ENCODE data around the gene BCAS3.

The BCAS3 gene

DNA sequence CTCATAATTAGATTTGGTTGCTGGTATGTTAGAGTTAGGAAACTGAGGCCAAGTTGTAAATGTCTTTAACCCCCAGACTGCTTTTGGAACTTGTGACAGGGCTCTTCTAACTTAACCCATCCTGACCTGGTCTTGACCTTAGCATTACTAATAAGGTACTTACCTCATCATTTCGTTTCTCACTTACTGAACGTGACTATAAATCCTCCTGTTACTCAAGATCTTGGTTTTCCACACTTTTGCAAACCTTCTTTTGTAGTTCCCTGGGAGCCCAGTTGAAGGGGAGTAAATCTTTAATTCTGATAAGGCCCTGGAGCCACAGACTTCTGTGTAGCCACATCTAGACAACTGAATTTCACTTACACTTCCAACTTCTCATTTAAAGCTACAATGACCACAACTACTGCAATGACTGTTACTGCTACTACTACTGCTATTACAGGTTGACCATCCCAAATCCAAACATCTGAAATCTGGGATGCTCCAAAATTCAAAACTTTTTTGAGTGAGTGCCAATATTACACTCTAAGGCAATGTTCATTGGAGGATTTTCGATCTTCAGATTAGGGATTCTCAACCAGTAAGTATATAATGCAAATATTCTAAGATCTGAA lies 473.1 kb downstream of the BCAS3 start:
- no peak for TF ChIP-seq EGR1 (IDR thresholded peaks at IDR 0.05)
- TF ChIP-seq CREB1 (IDR thresholded peaks at IDR 0.05; ENCODE audit: low read depth), result no peak
- TF ChIP-seq CEBPB (IDR thresholded peaks at IDR 0.05), result no peak
- no peak for TF ChIP-seq EP300 (IDR thresholded peaks at IDR 0.05; ENCODE audit: borderline replicate concordance)
- no peak for TF ChIP-seq YY1 (IDR thresholded peaks at IDR 0.05; ENCODE audit: low read depth)
- no peak for TF ChIP-seq TCF12 (IDR thresholded peaks at IDR 0.05; ENCODE audit: low read depth)
- TF ChIP-seq TEAD4 (IDR thresholded peaks at IDR 0.05), result no peak
- no peak for TF ChIP-seq TAF1 (IDR thresholded peaks at IDR 0.05; ENCODE audit: low read depth)
- TF ChIP-seq ZBTB7A (IDR thresholded peaks at IDR 0.05; ENCODE audit: low read depth), result no peak
- TF ChIP-seq RAD21 (IDR thresholded peaks at IDR 0.05; ENCODE audit: low read depth), result no peak
- TF ChIP-seq FOXM1 (IDR thresholded peaks at IDR 0.05; ENCODE audit: borderline replicate concordance, low read depth), result no peak
- no peak for TF ChIP-seq NFIC (IDR thresholded peaks at IDR 0.05)
- TF ChIP-seq, protein P1, sequence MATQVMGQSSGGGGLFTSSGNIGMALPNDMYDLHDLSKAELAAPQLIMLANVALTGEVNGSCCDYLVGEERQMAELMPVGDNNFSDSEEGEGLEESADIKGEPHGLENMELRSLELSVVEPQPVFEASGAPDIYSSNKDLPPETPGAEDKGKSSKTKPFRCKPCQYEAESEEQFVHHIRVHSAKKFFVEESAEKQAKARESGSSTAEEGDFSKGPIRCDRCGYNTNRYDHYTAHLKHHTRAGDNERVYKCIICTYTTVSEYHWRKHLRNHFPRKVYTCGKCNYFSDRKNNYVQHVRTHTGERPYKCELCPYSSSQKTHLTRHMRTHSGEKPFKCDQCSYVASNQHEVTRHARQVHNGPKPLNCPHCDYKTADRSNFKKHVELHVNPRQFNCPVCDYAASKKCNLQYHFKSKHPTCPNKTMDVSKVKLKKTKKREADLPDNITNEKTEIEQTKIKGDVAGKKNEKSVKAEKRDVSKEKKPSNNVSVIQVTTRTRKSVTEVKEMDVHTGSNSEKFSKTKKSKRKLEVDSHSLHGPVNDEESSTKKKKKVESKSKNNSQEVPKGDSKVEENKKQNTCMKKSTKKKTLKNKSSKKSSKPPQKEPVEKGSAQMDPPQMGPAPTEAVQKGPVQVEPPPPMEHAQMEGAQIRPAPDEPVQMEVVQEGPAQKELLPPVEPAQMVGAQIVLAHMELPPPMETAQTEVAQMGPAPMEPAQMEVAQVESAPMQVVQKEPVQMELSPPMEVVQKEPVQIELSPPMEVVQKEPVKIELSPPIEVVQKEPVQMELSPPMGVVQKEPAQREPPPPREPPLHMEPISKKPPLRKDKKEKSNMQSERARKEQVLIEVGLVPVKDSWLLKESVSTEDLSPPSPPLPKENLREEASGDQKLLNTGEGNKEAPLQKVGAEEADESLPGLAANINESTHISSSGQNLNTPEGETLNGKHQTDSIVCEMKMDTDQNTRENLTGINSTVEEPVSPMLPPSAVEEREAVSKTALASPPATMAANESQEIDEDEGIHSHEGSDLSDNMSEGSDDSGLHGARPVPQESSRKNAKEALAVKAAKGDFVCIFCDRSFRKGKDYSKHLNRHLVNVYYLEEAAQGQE (IDR thresholded peaks at IDR 0.05; ENCODE audit: low read depth), result no peak
- TF ChIP-seq, protein P2, sequence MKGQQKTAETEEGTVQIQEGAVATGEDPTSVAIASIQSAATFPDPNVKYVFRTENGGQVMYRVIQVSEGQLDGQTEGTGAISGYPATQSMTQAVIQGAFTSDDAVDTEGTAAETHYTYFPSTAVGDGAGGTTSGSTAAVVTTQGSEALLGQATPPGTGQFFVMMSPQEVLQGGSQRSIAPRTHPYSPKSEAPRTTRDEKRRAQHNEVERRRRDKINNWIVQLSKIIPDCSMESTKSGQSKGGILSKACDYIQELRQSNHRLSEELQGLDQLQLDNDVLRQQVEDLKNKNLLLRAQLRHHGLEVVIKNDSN (IDR thresholded peaks at IDR 0.05), result no peak
- TF ChIP-seq, protein P3, sequence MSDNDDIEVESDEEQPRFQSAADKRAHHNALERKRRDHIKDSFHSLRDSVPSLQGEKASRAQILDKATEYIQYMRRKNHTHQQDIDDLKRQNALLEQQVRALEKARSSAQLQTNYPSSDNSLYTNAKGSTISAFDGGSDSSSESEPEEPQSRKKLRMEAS (IDR thresholded peaks at IDR 0.05), result no peak

DNA sequence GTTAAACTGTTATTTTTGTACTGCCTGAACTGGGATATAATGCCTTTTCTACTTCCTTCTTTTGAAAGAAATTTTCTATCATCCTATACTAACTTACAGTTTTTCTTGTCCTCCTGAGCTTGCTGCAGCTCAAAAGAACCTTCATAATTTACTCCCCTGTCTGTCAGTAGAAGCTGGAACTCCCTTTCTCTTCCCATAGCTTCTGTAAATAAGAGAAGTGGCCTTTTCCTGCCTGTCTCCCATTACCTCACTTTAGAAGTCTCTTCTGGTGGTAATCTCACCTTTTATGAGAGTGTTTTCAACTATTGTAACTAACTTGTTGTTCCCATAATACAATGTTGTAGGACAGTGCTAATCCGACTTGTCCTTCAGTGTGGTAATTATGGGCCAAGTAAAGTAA lies 475.2 kb downstream of the BCAS3 start:
- no peak for TF ChIP-seq ZBTB7A (IDR thresholded peaks at IDR 0.05; ENCODE audit: low read depth)
- TF ChIP-seq, protein P1 (IDR thresholded peaks at IDR 0.05; ENCODE audit: low read depth), result no peak

DNA sequence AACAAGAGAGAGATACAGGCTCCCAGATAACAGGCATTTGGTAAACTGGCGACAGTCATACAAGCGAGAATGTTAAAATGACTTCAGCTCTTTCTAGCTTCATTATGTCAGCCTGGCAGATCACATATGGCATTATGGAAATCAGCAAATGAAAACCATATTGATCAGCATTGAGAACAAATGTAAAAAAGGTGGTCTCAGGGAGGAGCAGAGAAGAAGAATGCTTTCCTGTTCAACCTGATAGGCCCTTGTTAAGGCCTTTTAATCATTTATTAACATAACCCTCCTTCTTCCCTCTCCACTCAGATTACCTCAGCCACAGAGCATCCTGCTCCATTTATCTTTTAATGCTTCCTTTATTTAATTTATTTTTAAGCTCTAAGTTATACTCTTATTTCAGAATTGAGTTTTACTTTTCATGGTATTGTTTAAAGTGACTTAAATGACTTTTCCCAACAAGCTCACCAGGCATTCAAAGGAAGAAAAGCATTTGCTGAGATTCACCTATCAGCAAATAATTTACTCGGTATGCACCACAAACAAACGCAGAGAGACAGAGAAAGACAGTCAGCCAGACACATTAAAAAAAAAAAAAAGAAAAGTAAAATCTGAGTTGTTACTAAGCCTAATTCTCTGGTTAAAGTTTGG lies 478.1 kb downstream of the BCAS3 start:
- TF ChIP-seq CREB1 (IDR thresholded peaks at IDR 0.05; ENCODE audit: low read depth) (no peak), NFIC (IDR thresholded peaks at IDR 0.05) (no peak), EGR1 (IDR thresholded peaks at IDR 0.05) (no peak), YY1 (IDR thresholded peaks at IDR 0.05; ENCODE audit: low read depth) (no peak), CEBPB (IDR thresholded peaks at IDR 0.05) (no peak), RAD21 (IDR thresholded peaks at IDR 0.05; ENCODE audit: low read depth) (no peak), FOXM1 (IDR thresholded peaks at IDR 0.05; ENCODE audit: borderline replicate concordance, low read depth) (no peak), TEAD4 (IDR thresholded peaks at IDR 0.05) (no peak), ZBTB7A (IDR thresholded peaks at IDR 0.05; ENCODE audit: low read depth) (no peak), EP300 (IDR thresholded peaks at IDR 0.05; ENCODE audit: borderline replicate concordance) (no peak), TAF1 (IDR thresholded peaks at IDR 0.05; ENCODE audit: low read depth) (no peak)
- TF ChIP-seq, protein P3 (IDR thresholded peaks at IDR 0.05), result no peak
- TF ChIP-seq, protein P2 (IDR thresholded peaks at IDR 0.05), result no peak
- TF ChIP-seq, protein P1 (IDR thresholded peaks at IDR 0.05; ENCODE audit: low read depth), result no peak

DNA sequence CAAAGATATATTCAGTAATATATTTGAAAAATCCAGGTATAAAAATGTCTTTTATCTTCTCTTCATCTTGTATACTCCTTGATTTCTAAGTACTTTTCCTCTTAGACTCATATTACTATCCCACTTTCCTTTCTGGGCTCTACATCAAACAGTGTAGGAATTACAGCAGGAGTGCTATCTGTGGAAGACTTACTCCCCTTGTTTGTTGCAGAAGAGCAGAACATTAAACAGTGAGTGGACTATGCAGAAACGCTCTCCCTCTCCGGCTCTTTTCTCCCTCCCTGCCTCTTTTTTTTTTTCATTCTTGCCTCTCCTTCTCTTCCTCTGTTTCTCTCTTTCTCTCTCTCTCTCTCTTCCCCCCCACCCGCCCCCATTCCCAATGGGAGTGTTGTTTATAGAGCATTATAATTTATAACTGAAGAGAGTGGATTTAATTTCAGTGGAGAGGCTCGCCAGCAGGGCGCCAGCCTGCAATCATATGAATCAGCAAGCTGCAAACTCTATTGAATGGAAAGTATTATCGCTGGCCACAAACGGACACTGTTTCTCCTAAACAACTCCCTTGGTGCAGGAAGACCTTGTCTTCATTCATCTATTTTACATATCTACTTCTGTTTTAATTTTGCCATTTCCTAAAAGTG lies 479.7 kb downstream of the BCAS3 start:
- TF ChIP-seq, protein P3 (IDR thresholded peaks at IDR 0.05), result no peak
- TF ChIP-seq YY1 (IDR thresholded peaks at IDR 0.05; ENCODE audit: low read depth) (no peak), EP300 (IDR thresholded peaks at IDR 0.05; ENCODE audit: borderline replicate concordance) (no peak), ZBTB7A (IDR thresholded peaks at IDR 0.05; ENCODE audit: low read depth) (no peak), NFIC (IDR thresholded peaks at IDR 0.05) (no peak), TCF12 (IDR thresholded peaks at IDR 0.05; ENCODE audit: low read depth) (no peak), TAF1 (IDR thresholded peaks at IDR 0.05; ENCODE audit: low read depth) (no peak), RAD21 (IDR thresholded peaks at IDR 0.05; ENCODE audit: low read depth) (no peak), TEAD4 (IDR thresholded peaks at IDR 0.05) (no peak), CREB1 (IDR thresholded peaks at IDR 0.05; ENCODE audit: low read depth) (no peak), CEBPB (IDR thresholded peaks at IDR 0.05) (no peak), EGR1 (IDR thresholded peaks at IDR 0.05) (no peak), FOXM1 (IDR thresholded peaks at IDR 0.05; ENCODE audit: borderline replicate concordance, low read depth) (no peak)
- TF ChIP-seq, protein P2 (IDR thresholded peaks at IDR 0.05), result no peak
- TF ChIP-seq, protein P1 (IDR thresholded peaks at IDR 0.05; ENCODE audit: low read depth), result no peak

Measured in Ishikawa (cell line).